HFF-Myc (cell line): ENCODE data around the gene DCBLD1.
"Not testable (repeated sequence)": the region's sequence is repeated elsewhere in the genome, so short reads cannot be mapped to it uniquely, and the experiment has no call there.

Experiments used
- DNase-seq: peaks from one replicate; pipeline ENCODE4 v3.0.0-alpha.2; 2011; ENCODE audit warnings: low read depth; ENCODE audit errors: extremely low read depth
- H3K4me3 ChIP-seq: replicated peaks from 2 replicates; pipeline ENCODE4 v1.5.1; 2011; ENCODE audit warnings: low read depth, mild to moderate bottlenecking, control low read depth, low read length
- TF ChIP-seq, protein P1 (sequence below): IDR thresholded peaks from 2 replicates; pipeline ENCODE4 v1.5.1; 2012; ENCODE audit warnings: mild to moderate bottlenecking, low read depth, low read length, control low read depth; ENCODE audit errors: missing control alignments

The DCBLD1 gene

GRCh38 chr6:117463762-117464665 lies 18.5 kb upstream of the DCBLD1 start:
- DNase-seq = no peak
- no peak overlapping the region for H3K4me3 ChIP-seq
- TF ChIP-seq, protein P1, sequence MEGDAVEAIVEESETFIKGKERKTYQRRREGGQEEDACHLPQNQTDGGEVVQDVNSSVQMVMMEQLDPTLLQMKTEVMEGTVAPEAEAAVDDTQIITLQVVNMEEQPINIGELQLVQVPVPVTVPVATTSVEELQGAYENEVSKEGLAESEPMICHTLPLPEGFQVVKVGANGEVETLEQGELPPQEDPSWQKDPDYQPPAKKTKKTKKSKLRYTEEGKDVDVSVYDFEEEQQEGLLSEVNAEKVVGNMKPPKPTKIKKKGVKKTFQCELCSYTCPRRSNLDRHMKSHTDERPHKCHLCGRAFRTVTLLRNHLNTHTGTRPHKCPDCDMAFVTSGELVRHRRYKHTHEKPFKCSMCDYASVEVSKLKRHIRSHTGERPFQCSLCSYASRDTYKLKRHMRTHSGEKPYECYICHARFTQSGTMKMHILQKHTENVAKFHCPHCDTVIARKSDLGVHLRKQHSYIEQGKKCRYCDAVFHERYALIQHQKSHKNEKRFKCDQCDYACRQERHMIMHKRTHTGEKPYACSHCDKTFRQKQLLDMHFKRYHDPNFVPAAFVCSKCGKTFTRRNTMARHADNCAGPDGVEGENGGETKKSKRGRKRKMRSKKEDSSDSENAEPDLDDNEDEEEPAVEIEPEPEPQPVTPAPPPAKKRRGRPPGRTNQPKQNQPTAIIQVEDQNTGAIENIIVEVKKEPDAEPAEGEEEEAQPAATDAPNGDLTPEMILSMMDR = no peak

- TF ChIP-seq, protein P1 = no peak
- no peak overlapping the region for H3K4me3 ChIP-seq
- DNase-seq = no peak
These were observed 17.8 kb upstream of the DCBLD1 start for GRCh38 chr6:117464700-117465099.

GRCh38 chr6:117465691-117466090 lies 16.8 kb upstream of the DCBLD1 start:
- DNase-seq = no peak
- no peak overlapping the region for H3K4me3 ChIP-seq
- TF ChIP-seq, protein P1 = no peak

- H3K4me3 ChIP-seq = no peak overlapping the region
- TF ChIP-seq, protein P1 = no peak
- DNase-seq = no peak
These were observed 14.6 kb upstream of the DCBLD1 start for GRCh38 chr6:117467876-117468275.

DNA sequence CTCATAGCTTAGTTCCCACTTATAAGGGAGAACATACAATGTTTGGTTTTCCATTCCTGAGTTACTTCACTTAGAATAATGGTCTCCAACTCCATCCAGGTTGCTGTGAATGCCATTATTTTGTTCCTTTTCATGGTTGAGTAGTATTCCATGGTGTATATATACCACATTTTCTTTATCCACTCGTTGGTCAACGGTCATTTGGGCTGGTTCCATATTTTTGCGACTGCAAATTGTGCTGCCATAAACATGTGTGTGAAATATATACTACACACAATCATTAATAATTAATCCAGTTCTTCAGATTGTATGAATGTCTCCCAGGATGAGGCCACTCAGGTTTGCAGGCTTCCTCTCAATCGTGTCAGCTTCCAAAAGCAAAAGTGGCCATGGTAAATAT lies 13.9 kb upstream of the DCBLD1 start:
- DNase-seq = not testable (repeated sequence)

DNA sequence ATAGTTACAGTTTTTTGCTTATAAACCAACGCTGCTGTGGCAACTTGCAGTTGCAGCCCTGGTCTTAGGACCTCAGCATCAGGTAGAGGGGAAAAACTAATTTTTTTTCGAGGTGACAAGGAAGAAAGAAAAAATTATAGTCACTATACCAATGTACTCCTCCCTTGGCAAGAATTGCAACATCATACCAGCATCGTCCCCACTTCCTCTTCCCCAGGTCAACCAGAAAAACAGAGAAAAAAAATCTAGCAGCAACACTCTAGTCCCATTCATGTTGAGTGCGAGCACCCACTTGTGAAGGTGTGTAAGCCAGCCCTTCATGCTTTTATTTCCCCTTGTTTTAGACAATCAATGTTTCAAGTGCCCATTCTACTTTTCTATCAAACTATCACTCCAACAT lies 13.1 kb upstream of the DCBLD1 start:
- H3K4me3 ChIP-seq = no peak overlapping the region
- DNase-seq = no peak
- TF ChIP-seq, protein P1 = no peak

More for the DNA sequence above, 13.9 kb upstream of the DCBLD1 start:
- H3K4me3 ChIP-seq = not testable (repeated sequence)

DNA sequence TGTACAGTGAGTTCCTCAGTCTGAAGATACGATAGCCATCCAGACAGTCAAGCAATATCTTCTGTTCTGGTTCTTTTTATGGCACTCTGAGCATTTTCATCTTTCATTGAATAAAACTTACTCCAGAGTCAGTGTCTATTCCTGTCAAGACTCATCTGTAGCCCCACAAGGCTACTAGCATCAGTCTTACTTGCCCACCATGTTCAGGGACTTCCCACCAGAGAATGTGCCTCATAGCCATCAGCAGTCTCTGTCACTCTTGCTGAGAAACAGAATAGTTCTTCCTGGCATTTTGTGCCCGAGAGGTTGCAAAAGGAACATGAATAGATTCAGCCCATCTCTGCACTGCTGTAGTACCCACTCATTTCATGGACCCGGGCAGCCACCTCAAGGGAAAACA lies 12.7 kb upstream of the DCBLD1 start:
- DNase-seq = no peak
- TF ChIP-seq, protein P1 = no peak
- H3K4me3 ChIP-seq = no peak overlapping the region
